Neural progenitor cell (in vitro differentiated cells): ENCODE measurements around the gene ALDH1L2. TPM values are rescaled to one million over a fixed set of nuclear protein-coding genes. Genes with fewer than 3 reads are reported as not detected.

Source experiments
- DNase-seq: peaks from one replicate; pipeline ENCODE4 v3.0.0-alpha.2; 2016; ENCODE audit warnings: low spot score
- H2AFZ ChIP-seq: fragments of 200-600 bp; sonication (generic); replicated peaks from 2 replicates; pipeline ENCODE4 v1.6.1; 2016; ENCODE audit warnings: antibody characterized with exemption
- H3F3A ChIP-seq: fragments of 200-600 bp; sonication (generic); 2 replicates; pipeline ENCODE4 v1.6.1; 2016; ENCODE audit warnings: antibody characterized with exemption, low read depth
- H3K27ac ChIP-seq: fragments of 200-600 bp; sonication (generic); 2 replicates; pipeline ENCODE4 v1.5.1; 2016; ENCODE audit warnings: mild to moderate bottlenecking
- H3K27me3 ChIP-seq: fragments of 200-600 bp; sonication (generic); 2 replicates; pipeline ENCODE4 v1.6.1; 2016; ENCODE audit warnings: mild to moderate bottlenecking, moderate library complexity
- H3K36me3 ChIP-seq: fragments of 200-600 bp; sonication (generic); 2 replicates; pipeline ENCODE4 v1.5.1; 2016
- H3K4me1 ChIP-seq: fragments of 200-600 bp; sonication (generic); 2 replicates; pipeline ENCODE4 v1.6.1; 2016; ENCODE audit warnings: mixed run types
- H3K4me2 ChIP-seq: fragments of 200-600 bp; sonication (generic); 2 replicates; pipeline ENCODE4 v1.6.1; 2016
- H3K4me3 ChIP-seq: fragments of 200-600 bp; sonication (generic); 2 replicates; pipeline ENCODE4 v1.5.1; 2016
- H3K79me2 ChIP-seq: fragments of 200-600 bp; sonication (generic); 2 replicates; pipeline ENCODE4 v1.6.1; 2016; ENCODE audit warnings: low read depth
- H3K9ac ChIP-seq: fragments of 200-600 bp; sonication (generic); 2 replicates; pipeline ENCODE4 v1.6.1; 2016
- H3K9me3 ChIP-seq: fragments of 200-600 bp; sonication (generic); 2 replicates; pipeline ENCODE4 v1.5.1; 2016; ENCODE audit warnings: low read depth
- H4K20me1 ChIP-seq: fragments of 200-600 bp; sonication (generic); 2 replicates; pipeline ENCODE4 v1.6.1; 2016; ENCODE audit warnings: low read depth
- H3K27ac Mint-ChIP-seq: 3 replicates; pipeline ENCODE4 v1.8.0; 2021; ENCODE audit warnings: mixed read lengths
- H3K27me3 Mint-ChIP-seq: 2 replicates; pipeline ENCODE4 v1.8.0; 2022; ENCODE audit warnings: low read depth, mild to moderate bottlenecking, inconsistent platforms, moderate library complexity, mixed read lengths; ENCODE audit not compliant: insufficient read depth
- H3K36me3 Mint-ChIP-seq: 3 replicates; pipeline ENCODE4 v1.8.0; 2021; ENCODE audit warnings: mixed read lengths
- H3K4me1 Mint-ChIP-seq: 3 replicates; pipeline ENCODE4 v1.8.0; 2021; ENCODE audit warnings: mixed read lengths
- H3K4me3 Mint-ChIP-seq: 3 replicates; pipeline ENCODE4 v1.8.0; 2021; ENCODE audit warnings: mild to moderate bottlenecking, moderate library complexity, mixed read lengths
- H3K9me3 Mint-ChIP-seq: 3 replicates; pipeline ENCODE4 v1.8.0; 2020; ENCODE audit warnings: mixed read lengths
- EZH2 ChIP-seq: fragments of 200-600 bp; sonication (generic); IDR thresholded peaks from 2 replicates; pipeline ENCODE4 v1.6.1; 2017; ENCODE audit warnings: antibody characterized with exemption, mild to moderate bottlenecking, moderate library complexity
- EZH2phosphoT487 ChIP-seq: fragments of 200-600 bp; sonication (generic); IDR thresholded peaks from 2 replicates; pipeline ENCODE4 v1.6.1; 2017; ENCODE audit warnings: antibody characterized with exemption
- total RNA-seq: library from RNA; depleted of rRNA; stranded (reverse); fragments of >200 nt; gene quantifications from 2 replicates; pipeline ENCODE4 v1.2.3, GENCODE V29; 2015; ENCODE audit warnings: low replicate concordance
- TF ChIP-seq, protein P1 (sequence below): fragments of 200-600 bp; sonication (generic); IDR thresholded peaks from 2 replicates; pipeline ENCODE4 v1.5.1; 2017; ENCODE audit warnings: antibody characterized with exemption, mild to moderate bottlenecking

The ALDH1L2 gene
- total RNA-seq, 1 donor from 2014 or later = 0.13 TPM

GRCh38 chr12:105015543-105015942 lies 68.7 kb downstream of the ALDH1L2 start:
- peaks cover 7% of the 10 kb centered on the region for H3K36me3 ChIP-seq
- H3K27me3 ChIP-seq = no peaks in the 10 kb centered on the region
- no peak overlapping the region for H3K4me3 ChIP-seq
- no peak overlapping the region for H3K9ac ChIP-seq
- peaks cover 10% of the 10 kb centered on the region for H3K79me2 ChIP-seq
- H2AFZ ChIP-seq = no peak overlapping the region
- no peak overlapping the region for H3K4me2 ChIP-seq
- H3K9me3 ChIP-seq = peaks cover 3% of the 10 kb centered on the region
- peaks cover 13% of the 10 kb centered on the region for H3F3A ChIP-seq
- H3K4me1 Mint-ChIP-seq = peaks cover 13% of the 10 kb centered on the region
- H3K4me3 Mint-ChIP-seq = no peak overlapping the region
- H3K36me3 Mint-ChIP-seq = peaks cover 38% of the 10 kb centered on the region
- no peaks in the 10 kb centered on the region for H3K27me3 Mint-ChIP-seq
- no peak overlapping the region for H3K27ac Mint-ChIP-seq
- TF ChIP-seq EZH2 = no peak
- TF ChIP-seq, protein P1, sequence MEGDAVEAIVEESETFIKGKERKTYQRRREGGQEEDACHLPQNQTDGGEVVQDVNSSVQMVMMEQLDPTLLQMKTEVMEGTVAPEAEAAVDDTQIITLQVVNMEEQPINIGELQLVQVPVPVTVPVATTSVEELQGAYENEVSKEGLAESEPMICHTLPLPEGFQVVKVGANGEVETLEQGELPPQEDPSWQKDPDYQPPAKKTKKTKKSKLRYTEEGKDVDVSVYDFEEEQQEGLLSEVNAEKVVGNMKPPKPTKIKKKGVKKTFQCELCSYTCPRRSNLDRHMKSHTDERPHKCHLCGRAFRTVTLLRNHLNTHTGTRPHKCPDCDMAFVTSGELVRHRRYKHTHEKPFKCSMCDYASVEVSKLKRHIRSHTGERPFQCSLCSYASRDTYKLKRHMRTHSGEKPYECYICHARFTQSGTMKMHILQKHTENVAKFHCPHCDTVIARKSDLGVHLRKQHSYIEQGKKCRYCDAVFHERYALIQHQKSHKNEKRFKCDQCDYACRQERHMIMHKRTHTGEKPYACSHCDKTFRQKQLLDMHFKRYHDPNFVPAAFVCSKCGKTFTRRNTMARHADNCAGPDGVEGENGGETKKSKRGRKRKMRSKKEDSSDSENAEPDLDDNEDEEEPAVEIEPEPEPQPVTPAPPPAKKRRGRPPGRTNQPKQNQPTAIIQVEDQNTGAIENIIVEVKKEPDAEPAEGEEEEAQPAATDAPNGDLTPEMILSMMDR = no peak
- no peak for TF ChIP-seq EZH2phosphoT487
- no peak overlapping the region for H3K27ac ChIP-seq
- peaks cover 7% of the 10 kb centered on the region for H3K9me3 Mint-ChIP-seq
- peaks cover 12% of the 10 kb centered on the region for H3K4me1 ChIP-seq
- no peak for DNase-seq
- peaks cover 8% of the 10 kb centered on the region for H4K20me1 ChIP-seq

- Mint-ChIP-seq H3K4me1 (peaks cover 13% of the 10 kb centered on the region), H3K27ac (no peak overlapping the region), H3K36me3 (peaks cover 48% of the 10 kb centered on the region), H3K4me3 (no peak overlapping the region), H3K9me3 (peaks cover 16% of the 10 kb centered on the region), H3K27me3 (no peaks in the 10 kb centered on the region)
- Histone ChIP-seq H3K27me3 (no peaks in the 10 kb centered on the region), H3K9me3 (peaks cover 3% of the 10 kb centered on the region), H3K9ac (no peak overlapping the region), H4K20me1 (peaks cover 8% of the 10 kb centered on the region), H3F3A (peaks cover 13% of the 10 kb centered on the region), H3K4me2 (no peak overlapping the region), H3K79me2 (peaks cover 19% of the 10 kb centered on the region), H3K27ac (no peak overlapping the region), H3K4me3 (no peak overlapping the region), H3K4me1 (peaks cover 12% of the 10 kb centered on the region), H2AFZ (no peak overlapping the region), H3K36me3 (peaks cover 8% of the 10 kb centered on the region)
- TF ChIP-seq, protein P1 = no peak
- TF ChIP-seq EZH2 (no peak), EZH2phosphoT487 (no peak)
- DNase-seq = no peak
These were observed 69.7 kb downstream of the ALDH1L2 start for GRCh38 chr12:105014603-105015002.

DNA sequence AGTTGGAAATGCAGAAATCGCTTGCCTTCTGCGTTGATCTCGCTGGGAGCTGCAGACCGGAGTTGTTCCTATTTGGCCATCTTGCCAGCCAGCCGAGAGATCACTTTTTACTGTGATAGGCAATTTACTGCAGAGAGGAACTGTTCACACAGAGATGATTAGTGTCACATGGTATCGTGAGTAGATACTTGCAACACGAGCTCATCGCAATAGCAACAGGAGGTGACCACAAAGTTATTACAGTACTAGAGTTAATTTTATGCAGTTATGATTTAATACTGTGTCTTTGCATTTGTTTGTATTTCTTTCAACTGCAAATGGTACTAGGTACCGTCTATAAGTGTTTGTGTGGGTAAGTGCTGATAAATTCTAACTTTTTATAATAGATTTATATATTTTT lies 70.4 kb downstream of the ALDH1L2 start:
- Mint-ChIP-seq H3K27ac (peak overlapping the region; percentile 32), H3K4me1 (peaks cover 10% of the 10 kb centered on the region)
- no peak overlapping the region for H3K27ac ChIP-seq

More for the DNA sequence above, 70.4 kb downstream of the ALDH1L2 start:
- no peaks in the 10 kb centered on the region for H3K27me3 ChIP-seq
- peaks cover 3% of the 10 kb centered on the region for H3K9me3 ChIP-seq
- H3K9me3 Mint-ChIP-seq = peaks cover 22% of the 10 kb centered on the region
- H3F3A ChIP-seq = peaks cover 6% of the 10 kb centered on the region
- no peak overlapping the region for H3K4me3 ChIP-seq
- H3K9ac ChIP-seq = no peak overlapping the region
- DNase-seq = no peak
- peaks cover 8% of the 10 kb centered on the region for H3K36me3 ChIP-seq
- no peak for TF ChIP-seq EZH2phosphoT487
- TF ChIP-seq, protein P1 = no peak
- TF ChIP-seq EZH2 = no peak
- no peak overlapping the region for H3K4me3 Mint-ChIP-seq
- H4K20me1 ChIP-seq = peaks cover 8% of the 10 kb centered on the region
- H2AFZ ChIP-seq = no peak overlapping the region
- peaks cover 26% of the 10 kb centered on the region for H3K79me2 ChIP-seq
- peaks cover 55% of the 10 kb centered on the region for H3K36me3 Mint-ChIP-seq
- peaks cover 9% of the 10 kb centered on the region for H3K4me1 ChIP-seq
- H3K4me2 ChIP-seq = no peak overlapping the region
- H3K27me3 Mint-ChIP-seq = no peaks in the 10 kb centered on the region
